HEK293T (cell line): Measurements from ENCODE around the gene PICALM.

Experiments
- ELF4 ChIP-seq: fragments of 450-650 bp; IDR thresholded peaks from 2 replicates; pipeline ENCODE4 v1.6.1; 2017; ENCODE audit warnings: antibody characterized with exemption
- FOXA1 ChIP-seq: fragments of 450-650 bp; IDR thresholded peaks from 2 replicates; pipeline ENCODE4 v1.6.1; 2016; ENCODE audit warnings: mild to moderate bottlenecking
- FOXM1 ChIP-seq: fragments of 450-650 bp; IDR thresholded peaks from 2 replicates; pipeline ENCODE4 v1.6.1; 2017; ENCODE audit warnings: mild to moderate bottlenecking, borderline replicate concordance
- SP1 ChIP-seq: fragments of 450-650 bp; IDR thresholded peaks from 2 replicates; pipeline ENCODE4 v1.6.1; 2017

DNA sequence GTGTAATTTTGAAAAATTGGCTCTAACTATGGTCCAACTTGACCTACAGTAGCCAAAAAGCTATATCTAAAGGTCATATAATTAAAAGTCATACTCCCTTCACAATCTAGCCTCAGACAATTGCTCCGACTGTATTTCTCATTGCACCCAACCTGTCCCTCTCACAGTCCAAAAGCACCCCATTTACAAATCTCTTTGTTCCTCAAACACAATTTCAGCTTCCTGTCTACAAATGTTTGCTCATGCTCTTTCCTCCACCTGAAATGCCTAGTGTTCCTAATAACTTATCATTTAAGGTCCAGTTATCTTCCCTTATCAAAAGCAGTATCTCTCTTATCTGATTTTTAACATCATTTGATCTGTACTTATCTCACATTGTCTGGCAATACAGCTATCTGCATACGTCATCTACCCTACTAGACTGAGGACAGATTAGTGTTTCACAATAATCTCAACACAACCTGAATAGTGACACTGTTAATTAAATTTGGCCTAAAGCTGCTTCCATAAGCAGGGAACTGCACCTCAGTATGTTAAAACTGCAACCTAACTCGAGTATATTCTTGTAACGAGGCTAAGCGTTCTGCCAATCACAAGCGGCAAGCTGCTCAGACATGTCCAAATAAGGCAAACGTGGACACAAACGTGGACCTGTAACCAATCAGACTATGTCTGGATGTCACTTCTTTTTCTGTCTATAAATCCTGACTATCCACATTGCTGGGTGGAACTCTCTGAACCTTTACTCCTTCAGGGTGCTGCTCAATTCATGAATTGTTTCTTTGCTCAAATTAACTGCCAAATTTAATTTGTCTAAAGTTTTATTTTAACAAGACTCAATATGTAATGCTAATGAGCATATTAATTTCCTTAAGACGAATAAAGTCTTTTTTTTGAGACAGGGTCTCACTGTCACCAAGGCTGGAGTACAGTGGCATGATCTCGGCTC is 15.9 kb downstream of the PICALM start:
- no peak for TF ChIP-seq ELF4
- TF ChIP-seq FOXA1, result no peak
- TF ChIP-seq SP1, result no peak
- no peak for TF ChIP-seq FOXM1
